Keratinocyte (primary cell): ENCODE results near the gene ANO2. TPM values are rescaled to one million over a fixed set of nuclear protein-coding genes. Genes with fewer than 3 reads are reported as not detected.

Experiments
- DNase-seq: peaks from one replicate; pipeline ENCODE4 v3.0.0-alpha.2; 2011; ENCODE audit warnings: low read depth, missing footprints, low spot score
- FAIRE-seq: peaks from 2 replicates; lab custom pipeline; 2011; peaks lifted over from hg19 to GRCh38; lab: Jason Lieb, UNC
- H2AFZ ChIP-seq: 2 replicates; pipeline ENCODE4 v1.6.0; 2012; ENCODE audit warnings: low read length, control low read depth, inconsistent platforms; ENCODE audit not compliant: control insufficient read depth
- H3K27ac ChIP-seq: 2 replicates; pipeline ENCODE4 v1.5.1; 2011; ENCODE audit warnings: low read length; ENCODE audit not compliant: control insufficient read depth, insufficient read depth
- H3K27me3 ChIP-seq: 3 replicates; pipeline ENCODE4 v1.6.0; 2011; ENCODE audit warnings: low read length; ENCODE audit not compliant: control insufficient read depth, insufficient read depth; ENCODE audit errors: extremely low read depth
- H3K36me3 ChIP-seq, 2 experiments: 2 replicates in 1 of 2; 3 replicates in 1 of 2; pipeline ENCODE4 v1.5.1; 2011; ENCODE audit warnings: low read length in 2 of 2, mild to moderate bottlenecking in 1 of 2; ENCODE audit not compliant: control insufficient read depth in 2 of 2, insufficient read depth in 2 of 2; ENCODE audit errors: extremely low read depth in 1 of 2
- H3K4me1 ChIP-seq: 3 replicates; pipeline ENCODE4 v1.5.1; 2011; ENCODE audit warnings: low read length; ENCODE audit not compliant: control insufficient read depth, insufficient read depth; ENCODE audit errors: extremely low read depth
- H3K4me2 ChIP-seq: 3 replicates; pipeline ENCODE4 v1.6.0; 2011; ENCODE audit warnings: low read depth, low read length; ENCODE audit not compliant: control insufficient read depth, insufficient read depth; ENCODE audit errors: extremely low read depth
- H3K4me3 ChIP-seq, 3 experiments: fragments of 200-600 bp in 1 of 3; sonication (generic) in 1 of 3; 2 replicates in 2 of 3; 3 replicates in 1 of 3; pipeline ENCODE4 v1.5.1; 2011 to 2016; ENCODE audit warnings: low read length in 3 of 3, mild to moderate bottlenecking in 3 of 3, control low read depth in 2 of 3, inconsistent platforms in 1 of 3, low read depth in 1 of 3, mixed read lengths in 1 of 3, mixed run types in 1 of 3, moderate library complexity in 1 of 3; ENCODE audit not compliant: control insufficient read depth in 2 of 3, insufficient read depth in 2 of 3; ENCODE audit errors: extremely low read depth in 1 of 3
- H3K79me2 ChIP-seq: 2 replicates; pipeline ENCODE4 v1.6.0; 2012; ENCODE audit warnings: low read length; ENCODE audit not compliant: control insufficient read depth, insufficient read depth
- H3K9ac ChIP-seq: 3 replicates; pipeline ENCODE4 v1.6.0; 2011; ENCODE audit warnings: low read length; ENCODE audit not compliant: control insufficient read depth, insufficient read depth; ENCODE audit errors: extremely low read depth
- H3K9me1 ChIP-seq: 3 replicates; pipeline ENCODE4 v1.6.0; 2011; ENCODE audit warnings: low read length; ENCODE audit not compliant: control insufficient read depth, insufficient read depth; ENCODE audit errors: extremely low read depth
- H3K9me3 ChIP-seq: 2 replicates; pipeline ENCODE4 v1.5.1; 2012; ENCODE audit warnings: low read depth, low read length; ENCODE audit not compliant: control insufficient read depth
- H4K20me1 ChIP-seq: 3 replicates; pipeline ENCODE4 v1.6.0; 2011; ENCODE audit warnings: low read length; ENCODE audit not compliant: control insufficient read depth, insufficient read depth; ENCODE audit errors: extremely low read depth
- EZH2 ChIP-seq: IDR thresholded peaks from one replicate; pipeline ENCODE4 v1.6.1; 2012; ENCODE audit warnings: inconsistent platforms, mild to moderate bottlenecking, low read length, moderate library complexity
- dilution Hi-C: fragments of 300-500 bp; cut with MboI; formaldehyde crosslinking; loops from one replicate; pipeline ENCODE4 v1.7.0; 2020; ENCODE audit warnings: low sequenced_read_pairs; ENCODE audit not compliant: extremely low pct_ligation_motif_present
- polyA plus RNA-seq, 5 experiments: library from polyadenylated mRNA; depleted of rRNA in 3 of 5; stranded (reverse) in 3 of 5; stranded (forward) in 1 of 5; unstranded in 1 of 5; fragments of >200 nt; gene quantifications; 1 replicate in 1 of 5; 2 replicates in 3 of 5; 3 replicates in 1 of 5; pipeline versions ENCODE4 v1.2.1 to v1.2.3, GENCODE V29; 2011 to 2012; ENCODE audit warnings: missing spikeins in 2 of 5, low read depth in 1 of 5, low replicate concordance in 1 of 5
- TF ChIP-seq, protein P1 (sequence below), 3 experiments: IDR thresholded peaks in 1 of 3; conservative IDR thresholded peaks in 1 of 3; optimal IDR thresholded peaks in 1 of 3; 2 replicates in 2 of 3; 3 replicates in 1 of 3; pipeline versions ENCODE3 to v1.5.1; 2011; ENCODE audit warnings: low read length in 3 of 3, mild to moderate bottlenecking in 3 of 3, moderate library complexity in 2 of 3, control low read depth in 1 of 3, inconsistent platforms in 1 of 3; ENCODE audit not compliant: insufficient read depth in 2 of 3; ENCODE audit errors: extremely low read depth in 1 of 3

The ANO2 gene
- polyA plus RNA-seq, 1 donor (not counting 4 experiments of a cell fraction or from before 2014, with no cell fraction given): 0.14 TPM

DNA sequence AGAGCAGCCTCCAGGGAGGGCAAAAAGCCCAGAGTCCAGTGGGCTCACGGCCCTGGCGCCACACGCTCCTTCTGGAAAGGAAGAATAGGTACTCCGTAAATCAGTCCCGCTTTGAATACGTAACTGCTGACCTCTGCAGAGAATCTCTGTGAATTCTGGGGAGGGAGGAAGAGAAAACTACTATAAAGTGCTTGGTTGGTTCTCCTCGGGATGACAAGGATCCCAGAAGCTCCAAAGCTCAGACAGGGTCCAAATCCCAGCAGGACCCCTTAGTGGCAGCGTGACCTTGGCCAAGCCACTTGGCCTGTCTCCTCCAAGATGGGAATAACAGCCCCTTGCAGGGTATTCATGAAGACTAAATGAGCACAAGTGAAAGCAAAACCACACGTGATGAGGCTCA, 31.7 kb downstream of the ANO2 start:
- no peaks in the 10 kb centered on the region for H3K79me2 ChIP-seq
- H3K9me1 ChIP-seq: no peaks in the 10 kb centered on the region
- no peak overlapping the region for H3K27ac ChIP-seq
- H4K20me1 ChIP-seq: no peaks in the 10 kb centered on the region
- dilution Hi-C loops: no loop called here
- DNase-seq (no peak), FAIRE-seq (no peak)
- TF ChIP-seq EZH2: no peak
- TF ChIP-seq, protein P1, sequence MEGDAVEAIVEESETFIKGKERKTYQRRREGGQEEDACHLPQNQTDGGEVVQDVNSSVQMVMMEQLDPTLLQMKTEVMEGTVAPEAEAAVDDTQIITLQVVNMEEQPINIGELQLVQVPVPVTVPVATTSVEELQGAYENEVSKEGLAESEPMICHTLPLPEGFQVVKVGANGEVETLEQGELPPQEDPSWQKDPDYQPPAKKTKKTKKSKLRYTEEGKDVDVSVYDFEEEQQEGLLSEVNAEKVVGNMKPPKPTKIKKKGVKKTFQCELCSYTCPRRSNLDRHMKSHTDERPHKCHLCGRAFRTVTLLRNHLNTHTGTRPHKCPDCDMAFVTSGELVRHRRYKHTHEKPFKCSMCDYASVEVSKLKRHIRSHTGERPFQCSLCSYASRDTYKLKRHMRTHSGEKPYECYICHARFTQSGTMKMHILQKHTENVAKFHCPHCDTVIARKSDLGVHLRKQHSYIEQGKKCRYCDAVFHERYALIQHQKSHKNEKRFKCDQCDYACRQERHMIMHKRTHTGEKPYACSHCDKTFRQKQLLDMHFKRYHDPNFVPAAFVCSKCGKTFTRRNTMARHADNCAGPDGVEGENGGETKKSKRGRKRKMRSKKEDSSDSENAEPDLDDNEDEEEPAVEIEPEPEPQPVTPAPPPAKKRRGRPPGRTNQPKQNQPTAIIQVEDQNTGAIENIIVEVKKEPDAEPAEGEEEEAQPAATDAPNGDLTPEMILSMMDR (optimal IDR thresholded peaks at IDR 0.05 in 1 of 3, IDR thresholded peaks at IDR 0.05 in 1 of 3, conservative IDR thresholded peaks at IDR 0.05 in 1 of 3; ENCODE audit: extremely low read depth in 1 of 3, insufficient read depth in 2 of 3, low read length in 3 of 3): no peak
- no peak overlapping the region for H3K9ac ChIP-seq
- no peaks in the 10 kb centered on the region for H3K9me3 ChIP-seq
- H3K27me3 ChIP-seq: no peaks in the 10 kb centered on the region
- H3K4me1 ChIP-seq: no peaks in the 10 kb centered on the region
- no peak overlapping the region for H3K4me3 ChIP-seq
- no peaks in the 10 kb centered on the region for H3K36me3 ChIP-seq
- no peak overlapping the region for H2AFZ ChIP-seq
- H3K4me2 ChIP-seq: no peak overlapping the region

DNA sequence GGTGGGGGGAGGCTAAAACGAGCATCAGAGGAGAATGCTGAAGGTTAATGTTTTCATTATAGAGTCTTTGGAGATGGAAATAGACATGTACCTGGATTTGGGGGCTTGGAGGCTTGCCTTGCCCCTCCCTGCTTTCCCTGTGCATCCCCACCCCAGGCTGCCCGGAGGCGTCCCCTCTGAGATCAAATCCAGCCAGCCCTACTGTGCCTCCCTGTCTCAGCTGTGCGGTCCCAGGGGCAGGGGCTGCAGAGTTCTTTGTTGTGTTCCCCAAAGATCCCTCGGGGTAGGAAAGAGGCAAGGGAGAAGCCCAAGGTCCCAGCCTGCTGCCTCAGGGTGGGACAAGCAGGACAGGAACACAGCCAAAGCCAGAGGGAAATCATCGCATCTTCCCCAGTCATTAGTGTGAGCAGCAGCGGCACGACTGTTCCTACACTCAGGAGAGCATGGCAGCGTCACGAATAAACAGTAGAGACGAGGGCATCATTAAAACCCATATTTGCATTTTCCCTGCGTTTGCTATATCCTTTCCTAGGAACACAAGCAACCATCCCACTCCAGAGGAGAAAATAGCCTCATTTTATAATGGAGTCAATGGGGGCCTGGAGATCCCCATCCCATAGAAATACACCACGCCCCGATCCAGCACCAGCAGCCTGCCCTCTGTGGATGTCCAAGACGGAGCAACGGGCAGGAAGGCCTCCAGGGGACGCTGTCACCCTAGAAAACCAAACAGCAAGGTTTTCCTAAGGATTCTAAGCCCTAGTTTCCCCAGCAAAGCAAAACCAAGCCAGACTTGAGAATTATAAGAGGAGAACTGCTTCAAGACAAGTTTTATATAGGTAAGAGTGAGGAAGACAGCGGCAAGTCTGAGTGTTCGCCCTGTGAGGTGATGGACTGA, 32.4 kb downstream of the ANO2 start:
- Histone ChIP-seq H3K27ac (no peak overlapping the region), H3K9me3 (no peaks in the 10 kb centered on the region), H3K9me1 (no peaks in the 10 kb centered on the region), H3K4me2 (no peak overlapping the region), H3K4me1 (no peaks in the 10 kb centered on the region), H4K20me1 (no peaks in the 10 kb centered on the region), H3K36me3 (no peaks in the 10 kb centered on the region), H3K27me3 (no peaks in the 10 kb centered on the region), H2AFZ (no peak overlapping the region), H3K4me3 (no peak overlapping the region), H3K9ac (no peak overlapping the region), H3K79me2 (no peaks in the 10 kb centered on the region)
- TF ChIP-seq, protein P1 (optimal IDR thresholded peaks at IDR 0.05 in 1 of 3, IDR thresholded peaks at IDR 0.05 in 1 of 3, conservative IDR thresholded peaks at IDR 0.05 in 1 of 3; ENCODE audit: extremely low read depth in 1 of 3, insufficient read depth in 2 of 3, low read length in 3 of 3): peak in 2 of 3 experiments; percentile 26 to 36
- TF ChIP-seq EZH2: no peak
- DNase-seq (no peak), FAIRE-seq (no peak)
- dilution Hi-C loops: no loop called here
